HG02981 (cell line): ENCODE data around the gene PPP1CA.
"Not testable (repeated sequence)": the region's sequence is repeated elsewhere in the genome, so short reads cannot be mapped to it uniquely, and the experiment has no call there.

Experiments used
- ATAC-seq: cut with Tn5 transposase; IDR thresholded peaks from one replicate; pipeline ENCODE4 v1.9.1; 2021; ENCODE audit warnings: mild to moderate bottlenecking, moderate library complexity; ENCODE audit not compliant: unreplicated experiment

The PPP1CA gene

GRCh38 chr11:67404515-67405195, 3.0 kb upstream of the PPP1CA start:
- ATAC-seq, result no peak

DNA sequence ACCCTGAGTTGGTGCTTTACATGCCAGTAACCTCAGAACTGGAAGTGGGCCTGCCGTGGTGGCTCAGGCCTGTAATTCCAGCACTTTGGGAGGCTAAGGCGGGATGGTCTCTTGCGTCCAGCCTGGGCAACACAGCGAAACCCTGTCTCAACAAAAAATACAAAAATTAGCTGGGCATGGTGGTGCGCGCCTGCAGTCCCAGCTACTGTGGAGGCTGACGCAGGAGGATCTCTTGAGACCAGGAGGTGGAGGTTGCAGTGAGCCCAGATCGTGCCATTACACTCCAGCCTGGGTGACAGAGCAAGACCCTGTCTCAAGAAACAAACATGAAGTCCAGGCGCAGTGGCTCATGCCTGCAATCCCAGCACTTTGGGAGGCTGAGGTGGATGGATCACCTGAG, 1.4 kb upstream of the PPP1CA start:
- not testable (repeated sequence) for ATAC-seq

- ATAC-seq, result not testable (repeated sequence)
Observed at GRCh38 chr11:67402192-67402839, 658 bp upstream of the PPP1CA start.

- ATAC-seq, result peak; percentile 6
Observed at GRCh38 chr11:67400942-67401494, 640 bp downstream of the PPP1CA start.

GRCh38 chr11:67400251-67400941, 1.3 kb downstream of the PPP1CA start:
- ATAC-seq, result no peak

DNA sequence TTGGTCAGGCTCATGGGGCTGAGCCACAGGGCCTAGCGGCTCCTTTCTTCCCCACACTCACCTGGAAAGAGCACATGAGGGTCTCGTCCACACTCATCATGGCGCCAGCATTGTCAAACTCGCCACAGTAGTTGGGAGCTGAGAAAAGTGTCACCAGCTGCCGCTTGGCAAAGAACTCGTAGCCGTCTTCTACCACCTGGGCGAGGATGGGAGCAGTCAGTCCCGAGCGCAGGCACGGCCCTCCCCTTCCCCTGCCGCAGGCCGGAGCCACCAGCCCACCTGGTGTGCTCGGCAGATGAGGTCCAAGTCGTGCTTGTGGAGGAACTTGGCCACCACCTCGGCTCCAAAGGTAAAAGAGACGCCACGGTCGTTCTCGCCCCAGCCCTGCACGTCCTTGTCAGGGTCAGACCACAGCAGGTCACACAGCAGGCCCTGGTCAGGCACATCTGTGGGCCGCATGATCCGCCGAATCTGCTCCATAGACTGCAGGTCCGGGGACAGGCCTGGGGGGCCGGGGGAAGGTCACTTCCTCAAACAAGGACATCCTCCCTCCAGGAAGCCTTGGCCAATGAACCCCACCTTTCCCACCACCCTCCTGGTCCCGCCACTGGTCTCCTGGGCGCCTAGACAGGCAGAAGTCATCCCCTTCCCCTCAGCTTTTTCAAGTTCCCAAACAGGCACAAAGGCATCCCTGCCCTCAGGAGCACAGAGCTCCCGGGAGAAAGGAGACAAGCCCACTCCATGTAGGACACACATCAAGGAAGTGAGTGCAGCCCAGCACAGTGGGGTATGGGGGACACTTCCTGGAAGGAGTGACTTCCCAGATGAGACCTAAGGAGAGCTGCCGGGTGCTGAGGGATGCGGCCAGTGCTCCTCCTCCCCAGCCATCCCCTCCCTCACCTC, 2.7 kb downstream of the PPP1CA start:
- ATAC-seq, result no peak

GRCh38 chr11:67397986-67398660, 3.5 kb downstream of the PPP1CA start:
- ATAC-seq, result no peak

DNA sequence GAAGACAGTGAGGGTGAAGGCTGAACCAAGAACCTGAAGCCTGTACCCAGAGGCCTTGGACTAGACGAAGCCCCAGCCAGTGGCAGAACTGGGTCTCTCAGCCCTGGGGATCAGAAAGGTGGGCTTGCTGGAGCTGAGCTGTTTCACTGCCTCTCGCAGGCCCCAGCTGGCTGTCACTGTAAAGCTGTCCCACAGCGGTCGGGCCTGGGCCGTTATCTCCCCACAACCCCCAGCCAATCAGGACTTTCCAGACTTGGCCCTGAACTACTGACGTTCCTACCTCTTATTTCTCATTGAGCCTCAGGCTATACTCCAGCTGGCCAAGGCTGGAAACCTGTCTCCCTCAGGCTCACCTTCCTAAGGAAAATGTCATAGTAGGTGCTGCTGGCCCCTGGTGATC, 4.1 kb downstream of the PPP1CA start:
- ATAC-seq, result no peak

DNA sequence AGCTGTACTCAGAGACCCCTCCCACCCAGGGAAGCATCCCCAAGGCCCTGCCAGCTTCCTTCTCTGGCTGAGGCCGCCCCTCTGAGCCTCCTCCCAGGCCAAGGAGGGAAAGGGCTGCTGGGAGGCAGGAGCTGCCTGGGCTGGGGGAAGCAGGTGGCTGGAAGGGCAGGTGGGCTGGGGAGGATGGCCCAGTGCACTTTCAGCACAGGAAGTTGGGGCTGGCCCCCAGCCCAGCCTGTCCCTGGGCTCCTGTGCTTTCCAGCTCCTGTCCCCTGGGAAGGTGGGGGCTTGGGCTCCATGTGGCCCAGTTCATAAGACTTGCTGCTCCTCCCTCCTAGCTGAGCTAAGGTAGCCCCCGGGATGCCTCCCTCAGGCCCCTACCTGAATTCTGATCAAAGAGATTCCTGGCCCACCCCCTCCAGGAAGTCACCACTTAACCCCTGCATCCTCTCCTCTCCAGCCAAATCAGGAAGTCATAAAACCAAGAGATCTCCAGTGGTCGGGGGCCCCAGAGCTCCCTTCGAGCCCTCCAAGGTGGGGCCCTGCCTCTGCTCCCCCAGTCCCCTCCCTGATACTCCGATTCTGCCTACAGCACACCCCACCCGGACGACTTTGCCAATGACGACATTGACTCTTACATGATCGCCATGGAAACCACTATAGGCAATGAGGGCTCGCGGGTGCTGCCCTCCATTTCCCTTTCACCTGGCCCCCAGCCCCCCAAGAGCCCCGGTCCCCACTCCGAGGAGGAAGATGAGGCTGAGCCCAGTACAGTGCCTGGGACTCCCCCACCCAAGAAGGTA, 4.9 kb downstream of the PPP1CA start:
- ATAC-seq, result no peak

DNA sequence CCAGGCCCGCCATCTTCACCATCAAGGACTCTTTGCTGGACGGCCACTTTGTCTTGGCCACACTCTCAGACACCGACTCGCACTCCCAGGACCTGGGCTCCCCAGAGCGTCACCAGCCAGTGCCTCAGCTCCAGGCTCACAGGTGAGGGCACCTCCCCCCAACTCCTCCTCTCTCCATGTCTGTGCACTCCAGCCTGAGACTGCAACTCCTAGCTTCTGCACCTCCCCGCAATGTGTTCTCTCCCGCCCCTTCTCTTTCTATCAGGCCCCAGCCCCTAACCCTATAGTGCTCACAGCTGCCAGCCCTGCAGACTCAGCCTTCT, 5.4 kb downstream of the PPP1CA start:
- no peak for ATAC-seq

GRCh38 chr11:67395555-67396258, 6.0 kb downstream of the PPP1CA start:
- ATAC-seq, result no peak

- no peak for ATAC-seq
Observed at GRCh38 chr11:67393990-67394389, 7.7 kb downstream of the PPP1CA start.

DNA sequence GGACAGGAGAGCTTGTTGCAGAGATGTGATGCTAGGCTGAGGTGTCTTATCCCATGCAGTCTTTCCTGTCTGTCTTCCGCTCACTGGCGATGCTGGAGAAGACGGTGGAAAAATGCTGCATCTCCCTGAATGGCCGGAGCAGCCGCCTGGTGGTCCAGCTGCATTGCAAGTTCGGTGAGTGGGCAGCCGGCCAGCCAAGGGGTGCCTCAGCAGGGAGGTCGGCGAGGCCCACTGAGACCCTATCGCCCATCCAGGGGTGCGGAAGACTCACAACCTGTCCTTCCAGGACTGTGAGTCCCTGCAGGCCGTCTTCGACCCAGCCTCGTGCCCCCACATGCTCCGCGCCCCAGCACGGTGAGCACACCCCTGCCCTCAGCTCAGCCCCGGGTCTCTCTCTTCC, 8.2 kb downstream of the PPP1CA start:
- ATAC-seq, result no peak

- ATAC-seq, result no peak
Observed at GRCh38 chr11:67392183-67392715, 9.4 kb downstream of the PPP1CA start.

DNA sequence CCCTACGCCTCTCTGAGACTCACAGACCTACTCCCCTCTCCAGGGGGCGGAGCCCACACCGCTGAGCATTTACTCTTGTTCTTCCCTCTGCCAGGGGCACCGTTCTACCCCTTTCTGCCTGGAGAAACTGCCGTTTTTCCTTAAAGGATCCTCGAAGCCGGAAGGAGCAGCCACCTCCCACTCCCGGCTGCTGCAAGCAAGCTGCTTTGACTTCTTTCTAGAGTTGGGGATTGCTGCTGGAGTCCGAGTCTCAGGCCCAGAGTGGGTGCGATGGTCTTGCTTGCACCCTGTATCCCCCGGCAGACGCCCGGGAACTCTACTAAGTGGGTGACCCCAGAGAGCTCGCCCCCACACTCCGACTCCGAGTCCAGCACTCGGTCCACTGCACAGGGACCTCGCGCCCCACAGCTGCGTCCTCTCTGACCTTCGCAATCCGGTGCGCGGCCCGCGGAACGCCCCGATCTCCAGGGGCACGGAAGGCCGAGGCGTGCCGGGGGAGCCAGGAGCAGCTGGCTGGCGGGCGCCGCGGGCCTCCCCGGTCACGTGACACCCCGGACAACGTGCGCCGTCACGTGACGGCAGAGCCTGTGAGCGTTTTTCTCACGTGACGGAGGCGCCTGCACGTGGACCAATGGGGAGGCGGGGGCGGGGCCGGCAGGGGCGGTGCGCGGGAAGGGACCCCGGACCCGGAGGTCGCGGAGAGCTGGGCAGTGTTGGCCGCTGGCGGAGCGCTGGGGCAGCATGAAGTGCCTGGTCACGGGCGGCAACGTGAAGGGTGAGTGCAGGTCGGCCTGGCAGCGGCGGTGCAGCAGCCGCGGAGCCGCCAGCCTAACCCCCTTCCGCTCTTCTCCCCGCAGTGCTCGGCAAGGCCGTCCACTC, 10.1 kb downstream of the PPP1CA start, which contains the start of gene RAD9A:
Gene RAD9A (plus strand): TSS at position 683 of the 879 bp plus-strand sequence. CDS start 59 bp downstream, at position 742.
- peak; percentile 44 for ATAC-seq

- no peak for ATAC-seq
Observed at GRCh38 chr11:67390947-67391303, 10.7 kb downstream of the PPP1CA start.

DNA sequence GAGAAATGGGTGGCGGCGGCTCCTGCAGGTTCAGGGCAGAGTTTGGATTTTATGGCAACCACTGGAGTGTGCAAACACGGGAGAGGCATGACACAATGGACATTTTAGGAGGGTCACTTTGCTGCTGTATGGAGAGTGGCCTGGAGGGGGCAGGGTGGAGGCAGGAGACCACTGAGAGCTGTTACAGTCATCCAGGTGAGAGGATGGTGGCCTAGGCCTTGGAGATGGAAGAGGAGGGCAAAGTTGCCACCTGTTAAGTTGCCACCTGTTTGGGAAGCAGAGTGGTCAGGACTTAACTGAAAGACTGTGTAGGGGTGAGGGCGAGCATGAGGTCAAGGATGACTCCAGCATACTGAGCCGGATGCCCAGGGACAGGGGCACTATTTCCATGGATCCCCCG, 12.2 kb downstream of the PPP1CA start:
- no peak for ATAC-seq

DNA sequence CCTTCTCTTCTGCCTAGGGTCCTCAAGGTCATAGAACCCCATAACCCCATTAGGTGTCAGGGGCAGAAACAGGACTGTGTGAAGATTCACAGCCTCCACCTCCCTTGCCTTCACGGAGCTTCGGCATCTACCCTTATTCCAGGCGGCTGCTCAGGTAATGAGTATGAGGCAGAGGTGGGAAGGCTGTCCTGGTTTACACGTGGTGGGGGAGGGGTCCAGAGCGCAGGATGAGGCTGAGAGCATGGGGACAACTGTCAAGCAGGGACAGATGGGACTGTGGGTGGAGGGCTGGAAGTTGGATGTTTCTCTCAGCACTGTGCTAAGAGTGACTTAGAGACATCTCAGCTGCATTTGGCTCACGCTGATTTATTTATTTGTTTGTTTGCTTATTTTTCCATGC, 14.1 kb downstream of the PPP1CA start:
- no peak for ATAC-seq
